ENCODE measurements around the gene MAEL.
A peak's percentile ranks its signal among the peaks of the same experiment; 100 is the strongest.

The MAEL gene

DNA sequence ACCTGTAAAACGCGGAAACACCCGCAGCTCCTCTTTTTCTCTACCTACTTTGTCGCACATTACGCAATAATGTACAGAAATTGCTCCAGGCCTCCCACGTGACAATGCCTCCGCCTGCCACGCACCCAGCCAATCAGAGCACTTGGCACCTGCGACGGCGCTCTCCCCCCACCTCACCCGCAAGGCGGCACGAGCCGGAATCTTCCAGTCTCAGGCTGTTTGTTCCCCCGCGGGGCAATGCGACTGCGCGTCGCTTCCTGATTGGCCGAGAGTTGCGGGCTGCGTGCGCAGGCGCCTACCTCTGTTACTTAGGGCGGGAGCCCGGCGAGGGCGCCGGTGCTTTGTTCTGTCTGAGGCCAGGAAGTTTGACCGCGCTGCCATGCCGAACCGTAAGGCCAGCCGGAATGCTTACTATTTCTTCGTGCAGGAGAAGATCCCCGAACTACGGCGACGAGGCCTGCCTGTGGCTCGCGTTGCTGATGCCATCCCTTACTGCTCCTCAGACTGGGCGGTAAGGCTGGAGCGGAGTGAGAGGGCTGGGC is at the start of gene MAEL:
TSS of gene MAEL (plus strand) at position 307 of the 542 bp plus-strand sequence. CDS start at position 380, 73 bp downstream.
- DNase-seq, result no peak

- DNase-seq, result no peak
Measured at GRCh38 chr1:166939741-166940375, 49.2 kb upstream of the MAEL start.

- DNase-seq, result peak; percentile 6
Measured at GRCh38 chr1:166944186-166944967, 44.7 kb upstream of the MAEL start.

- DNase-seq, result no peak
Measured at GRCh38 chr1:166947398-166948043, 41.6 kb upstream of the MAEL start.

GRCh38 chr1:166948856-166949350 is 40.2 kb upstream of the MAEL start:
- no peak for DNase-seq

DNA sequence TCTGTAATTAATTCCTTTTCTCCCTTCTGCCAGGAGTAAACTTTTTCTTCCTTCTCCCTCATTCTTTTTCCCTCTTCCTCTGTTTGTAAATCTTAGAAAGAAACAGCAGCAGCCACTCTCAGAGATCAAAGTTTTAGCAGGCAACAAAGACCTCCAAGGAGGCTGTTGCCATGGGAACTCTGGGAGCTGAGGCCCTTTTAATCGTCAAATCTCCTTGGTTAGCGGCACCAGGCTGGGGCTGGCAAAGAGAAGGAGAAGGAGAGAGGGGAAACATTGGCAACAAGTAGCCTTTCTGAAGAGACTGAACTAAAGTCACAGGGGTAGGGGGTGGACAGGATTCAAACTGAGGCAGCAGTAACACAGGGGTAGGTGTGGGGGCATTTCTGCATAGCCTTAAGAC is 38.9 kb upstream of the MAEL start:
- DNase-seq, result no peak

- DNase-seq, result no peak
Measured at GRCh38 chr1:166951050-166951449, 38.0 kb upstream of the MAEL start.

GRCh38 chr1:166952002-166952746 is 36.9 kb upstream of the MAEL start:
- peak; percentile 48 for DNase-seq

- no peak for DNase-seq
Measured at GRCh38 chr1:166953491-166953890, 35.6 kb upstream of the MAEL start.

GRCh38 chr1:166956057-166956850 is 32.8 kb upstream of the MAEL start:
- DNase-seq, result no peak

DNA sequence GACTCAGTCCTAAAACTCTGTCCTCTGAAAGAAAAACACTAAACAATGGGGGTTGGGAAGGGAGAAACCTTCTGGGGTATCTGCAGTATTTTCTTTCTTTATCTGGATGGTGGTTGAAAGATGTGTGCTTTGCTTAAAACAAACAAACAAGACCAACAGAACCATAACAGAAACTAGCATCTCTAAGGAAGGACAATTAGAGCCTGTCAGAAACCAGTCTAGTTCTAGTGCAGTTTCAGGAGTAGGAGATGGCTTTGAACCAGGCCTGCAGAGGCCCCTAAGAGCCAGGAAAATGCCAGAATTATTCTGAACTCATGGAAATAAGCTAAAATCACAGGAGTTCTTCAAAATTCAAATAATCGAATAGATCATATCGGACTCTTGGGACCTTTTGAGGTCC is 32.2 kb upstream of the MAEL start:
- no peak for DNase-seq

DNA sequence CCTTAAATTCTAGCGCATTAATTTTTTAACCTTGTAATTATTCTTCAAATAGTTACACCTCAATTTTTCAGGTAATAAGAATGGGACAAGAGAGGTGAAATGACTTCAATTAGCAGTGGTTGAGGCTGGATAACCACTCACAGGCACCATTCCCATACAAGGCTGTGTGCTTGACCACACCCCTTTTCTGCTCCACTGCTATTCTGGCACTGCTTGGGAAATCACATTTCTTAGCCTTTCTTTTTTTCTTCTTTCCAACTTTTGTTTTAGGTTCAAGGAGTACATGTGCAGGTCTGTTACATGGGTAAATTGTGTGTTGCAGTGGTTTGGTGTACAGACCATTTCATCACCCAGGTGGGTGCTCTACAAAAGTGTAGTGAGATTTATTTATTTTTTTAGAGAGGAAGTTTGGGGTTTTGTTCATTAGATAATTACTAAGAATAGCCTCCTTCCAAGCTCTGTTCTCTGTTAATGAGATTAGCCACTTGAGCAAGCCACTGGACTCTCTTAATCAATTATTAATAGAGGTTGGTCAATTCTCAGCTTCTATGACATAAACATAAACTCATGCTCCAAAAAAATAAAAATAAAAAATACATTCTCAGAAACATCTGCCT is 28.1 kb upstream of the MAEL start:
- DNase-seq, result no peak

- no peak for DNase-seq
Measured at GRCh38 chr1:166969074-166969677, 19.9 kb upstream of the MAEL start.

GRCh38 chr1:166971252-166971651 is 17.8 kb upstream of the MAEL start:
- peak; percentile 39 for DNase-seq

DNA sequence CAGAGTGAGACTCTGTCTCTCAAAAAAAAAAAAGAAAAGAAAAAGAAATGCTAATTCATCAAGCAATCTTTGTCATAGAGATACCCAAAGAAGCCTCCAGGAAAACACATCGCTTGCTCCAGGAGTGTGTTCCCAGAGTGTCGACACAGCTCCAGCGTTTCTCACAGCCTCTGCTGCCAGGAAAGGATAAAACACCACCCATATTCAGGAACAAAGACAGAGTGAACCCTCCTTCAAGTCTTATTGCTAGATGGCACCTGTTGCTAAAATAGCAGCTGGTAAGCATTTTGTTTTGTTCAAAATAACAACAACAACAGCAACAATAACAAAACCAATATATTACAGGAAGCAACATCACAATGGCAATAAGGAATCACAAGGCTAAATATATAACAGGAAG is 16.9 kb upstream of the MAEL start:
- DNase-seq, result no peak

- no peak for DNase-seq
Measured at GRCh38 chr1:166972826-166973225, 16.3 kb upstream of the MAEL start.

GRCh38 chr1:166974647-166975345 is 14.3 kb upstream of the MAEL start:
- peak; percentile 22 for DNase-seq

GRCh38 chr1:166975361-166976129 is 13.5 kb upstream of the MAEL start, which contains the start of gene ILDR2:
TSS of gene ILDR2 (minus strand) at chr1:166975540. CDS start at chr1:166975268, 272 bp downstream.
- DNase-seq, result peak; percentile 61

GRCh38 chr1:166977951-166978350 is 11.1 kb upstream of the MAEL start:
- no peak for DNase-seq

All from activated CD4-positive, alpha-beta T cell treated with anti-CD3 and anti-CD28 coated beads, Interleukin-10, Interleukin-2, amounts not matched to agents 100 ng/mL and 50 ng/mL, durations not matched to agents 16 hours and 8 hours (primary cell).